Activated T-cell treated with anti-CD3 and anti-CD28 coated beads, Interleukin-2, amount 50 U/mL, for 24 hours (primary cell): ENCODE measurements around the gene CNTNAP2.
"Not testable (repeated sequence)": the region's sequence is repeated elsewhere in the genome, so short reads cannot be mapped to it uniquely, and the experiment has no call there.

Experiments used
- DNase-seq: peaks from one replicate; pipeline ENCODE4 v3.0.0-alpha.2; 2020
- H3K27ac Mint-ChIP-seq: 2 replicates; pipeline ENCODE4 v1.8.0; 2020; ENCODE audit warnings: mild to moderate bottlenecking, mixed read lengths
- H3K27me3 Mint-ChIP-seq: 2 replicates; pipeline ENCODE4 v1.8.0; 2020; ENCODE audit warnings: mixed read lengths
- H3K36me3 Mint-ChIP-seq: 2 replicates; pipeline ENCODE4 v1.8.0; 2020; ENCODE audit warnings: low read depth, mixed read lengths
- H3K4me1 Mint-ChIP-seq: 2 replicates; pipeline ENCODE4 v1.8.0; 2020; ENCODE audit warnings: low read depth, mixed read lengths
- H3K4me3 Mint-ChIP-seq: 2 replicates; pipeline ENCODE4 v1.8.0; 2020; ENCODE audit warnings: mild to moderate bottlenecking, moderate library complexity, mixed read lengths
- H3K9me3 Mint-ChIP-seq: 2 replicates; pipeline ENCODE4 v1.8.0; 2020; ENCODE audit warnings: mixed read lengths

Gene CNTNAP2

DNA sequence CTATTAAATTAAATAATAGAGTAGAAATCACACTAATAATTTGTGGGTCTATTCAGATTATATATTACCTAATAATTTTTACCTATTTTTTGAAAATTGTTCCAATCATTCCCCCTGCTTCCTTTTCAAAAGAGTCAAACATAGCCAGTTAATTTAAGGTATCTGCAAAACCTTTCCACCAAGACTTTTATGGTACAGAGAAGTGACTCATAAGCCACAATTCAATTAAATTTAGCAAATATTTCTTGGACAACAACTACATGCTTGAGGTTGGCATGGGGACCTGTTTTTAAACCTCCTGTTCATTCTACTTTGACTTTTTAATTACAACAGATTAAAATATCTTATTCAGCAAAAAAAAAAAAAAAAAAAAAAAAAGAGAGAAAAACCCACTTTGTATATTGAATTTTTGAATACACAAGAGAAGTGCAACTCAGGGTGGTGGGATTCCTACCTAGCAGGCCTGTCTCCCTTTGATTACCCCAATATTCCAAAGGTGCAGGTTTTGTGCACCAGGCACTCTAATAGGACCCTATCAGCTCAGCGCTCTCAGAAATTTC lies 2172.1 kb downstream of the CNTNAP2 start:
- Mint-ChIP-seq H3K27ac (no peak overlapping the region), H3K4me3 (no peak overlapping the region), H3K36me3 (no peaks in the 10 kb centered on the region)

DNA sequence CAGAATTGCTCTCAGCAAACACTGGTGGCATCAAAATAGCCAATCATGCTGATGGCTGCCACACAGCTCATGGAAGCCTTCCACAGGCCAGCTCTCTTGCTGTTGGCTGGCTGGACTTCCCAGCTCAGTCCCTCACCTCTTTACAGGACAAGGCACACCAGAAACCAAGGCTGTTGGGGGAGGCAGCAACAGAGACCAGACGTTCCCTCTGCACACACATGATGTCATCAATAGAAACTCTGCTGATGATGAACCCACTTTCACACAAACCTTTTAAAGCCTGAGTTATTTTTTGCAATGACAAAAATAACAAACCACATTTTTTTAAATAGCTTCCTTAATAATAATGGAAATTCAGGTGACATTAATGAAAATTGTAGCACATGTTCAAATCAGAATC lies 2173.0 kb downstream of the CNTNAP2 start:
- Mint-ChIP-seq H3K4me1 (no peaks in the 10 kb centered on the region), H3K4me3 (no peak overlapping the region), H3K27ac (no peak overlapping the region), H3K36me3 (no peaks in the 10 kb centered on the region), H3K27me3 (peaks cover 4% of the 10 kb centered on the region), H3K9me3 (no peaks in the 10 kb centered on the region)
- DNase-seq: no peak

More for the DNA sequence above, 2172.1 kb downstream of the CNTNAP2 start:
- Mint-ChIP-seq H3K9me3 (peaks cover under 1% of the 10 kb centered on the region), H3K4me1 (no peaks in the 10 kb centered on the region), H3K27me3 (peaks cover 4% of the 10 kb centered on the region)
- no peak for DNase-seq

DNA sequence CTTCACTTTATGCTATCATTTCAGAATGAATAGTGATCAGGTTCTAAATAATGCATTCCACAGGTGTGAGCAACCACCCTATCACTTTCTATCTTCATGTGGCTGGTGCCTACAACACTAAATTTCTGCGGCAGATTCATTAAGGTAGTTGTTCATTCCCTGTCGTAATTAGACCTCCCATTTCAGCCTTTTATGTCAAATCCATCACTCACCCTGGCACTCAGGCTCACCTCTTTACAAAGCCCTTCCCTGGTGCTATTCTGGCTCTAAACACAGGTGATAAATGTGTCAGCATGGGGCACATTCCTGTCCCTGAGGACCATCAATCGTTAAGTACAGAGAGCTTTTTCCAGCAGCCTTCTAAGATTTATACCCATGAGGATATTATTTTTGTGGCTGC lies 2173.9 kb downstream of the CNTNAP2 start:
- H3K4me1 Mint-ChIP-seq: no peaks in the 10 kb centered on the region
- no peak for DNase-seq
- peaks cover 4% of the 10 kb centered on the region for H3K27me3 Mint-ChIP-seq
- no peak overlapping the region for H3K27ac Mint-ChIP-seq
- no peaks in the 10 kb centered on the region for H3K9me3 Mint-ChIP-seq
- no peak overlapping the region for H3K4me3 Mint-ChIP-seq
- H3K36me3 Mint-ChIP-seq: no peaks in the 10 kb centered on the region

DNA sequence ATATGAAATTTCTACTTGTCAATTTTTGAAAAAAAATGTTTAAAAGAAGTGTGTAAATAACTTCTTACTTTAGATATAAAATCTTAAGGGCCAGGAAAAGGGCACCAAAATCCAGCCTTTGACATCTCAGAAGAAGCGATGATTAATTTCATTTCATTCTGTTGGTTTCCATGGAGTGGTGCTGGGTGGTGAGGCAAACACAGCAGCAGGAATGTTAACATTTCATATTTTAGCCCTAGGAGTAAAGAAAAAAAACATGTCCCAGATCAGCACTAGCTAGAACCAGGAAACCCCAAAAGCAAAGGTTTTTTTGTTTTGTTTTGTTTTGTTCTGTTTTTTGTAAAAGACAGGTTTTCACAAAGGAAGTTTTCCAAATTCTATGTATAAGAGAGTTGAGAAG lies 2175.2 kb downstream of the CNTNAP2 start:
- Mint-ChIP-seq H3K9me3 (no peaks in the 10 kb centered on the region), H3K4me1 (no peaks in the 10 kb centered on the region), H3K27me3 (peaks cover 4% of the 10 kb centered on the region), H3K36me3 (no peaks in the 10 kb centered on the region), H3K4me3 (no peak overlapping the region), H3K27ac (no peak overlapping the region)
- no peak for DNase-seq

DNA sequence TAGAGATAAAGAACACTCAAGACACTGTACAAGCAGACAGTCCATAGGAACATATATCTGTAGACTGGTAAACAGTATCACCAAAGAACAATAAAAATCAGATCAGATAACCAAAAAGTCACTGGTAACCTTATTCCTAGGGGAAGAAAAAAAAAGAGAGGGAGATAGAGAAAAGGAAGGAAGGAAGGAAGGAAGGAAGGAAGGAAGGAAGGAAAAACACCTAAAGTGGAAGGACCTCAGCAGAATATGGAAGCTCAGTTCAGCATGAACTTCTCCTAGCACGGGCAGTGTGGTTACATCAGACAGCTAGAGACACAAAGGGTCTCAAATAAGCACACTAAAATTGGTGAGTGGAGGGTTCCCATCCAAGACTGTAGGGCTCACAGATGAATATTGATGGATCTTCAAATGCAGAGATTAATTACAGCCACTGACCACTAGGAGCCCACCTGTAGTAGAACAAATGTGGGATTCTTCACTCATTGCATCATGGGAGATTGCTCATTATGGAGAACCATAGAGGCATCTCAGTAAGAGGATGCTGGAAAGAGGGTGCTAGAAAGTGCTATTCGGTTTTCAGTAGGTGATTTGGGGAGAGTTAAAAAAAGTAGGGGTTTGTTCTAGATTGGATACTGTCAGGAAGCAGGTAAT lies 2180.5 kb downstream of the CNTNAP2 start:
- no peak overlapping the region for H3K4me3 Mint-ChIP-seq
- H3K27ac Mint-ChIP-seq: no peak overlapping the region
- H3K36me3 Mint-ChIP-seq: no peaks in the 10 kb centered on the region

DNA sequence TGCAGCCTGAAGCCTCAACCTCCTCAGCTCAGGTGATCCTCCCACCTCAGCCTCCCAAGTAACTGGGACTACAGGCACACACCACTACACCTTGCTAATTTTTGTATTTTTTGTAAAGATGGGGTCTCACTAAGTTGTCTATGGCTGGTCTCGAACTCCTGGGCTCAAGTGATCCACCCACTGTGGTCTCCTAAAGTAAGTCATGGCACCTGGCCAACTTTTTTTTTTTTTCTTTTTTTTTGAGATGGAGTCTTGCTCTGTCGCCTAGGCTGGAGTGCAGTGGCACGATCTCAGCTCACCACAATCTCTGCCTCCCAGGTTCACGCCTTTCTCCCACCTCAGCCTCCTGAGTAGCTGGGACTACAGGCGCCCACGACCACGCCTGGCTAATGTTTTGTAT lies 2182.2 kb downstream of the CNTNAP2 start:
- not testable (repeated sequence) for H3K36me3 Mint-ChIP-seq, H3K27ac Mint-ChIP-seq, DNase-seq, H3K27me3 Mint-ChIP-seq, H3K4me3 Mint-ChIP-seq, H3K9me3 Mint-ChIP-seq
- peaks cover 12% of the 10 kb centered on the region for H3K4me1 Mint-ChIP-seq

More for the DNA sequence above, 2180.5 kb downstream of the CNTNAP2 start:
- no peak for DNase-seq
- H3K9me3 Mint-ChIP-seq: no peaks in the 10 kb centered on the region
- peaks cover 3% of the 10 kb centered on the region for H3K4me1 Mint-ChIP-seq
- no peaks in the 10 kb centered on the region for H3K27me3 Mint-ChIP-seq

DNA sequence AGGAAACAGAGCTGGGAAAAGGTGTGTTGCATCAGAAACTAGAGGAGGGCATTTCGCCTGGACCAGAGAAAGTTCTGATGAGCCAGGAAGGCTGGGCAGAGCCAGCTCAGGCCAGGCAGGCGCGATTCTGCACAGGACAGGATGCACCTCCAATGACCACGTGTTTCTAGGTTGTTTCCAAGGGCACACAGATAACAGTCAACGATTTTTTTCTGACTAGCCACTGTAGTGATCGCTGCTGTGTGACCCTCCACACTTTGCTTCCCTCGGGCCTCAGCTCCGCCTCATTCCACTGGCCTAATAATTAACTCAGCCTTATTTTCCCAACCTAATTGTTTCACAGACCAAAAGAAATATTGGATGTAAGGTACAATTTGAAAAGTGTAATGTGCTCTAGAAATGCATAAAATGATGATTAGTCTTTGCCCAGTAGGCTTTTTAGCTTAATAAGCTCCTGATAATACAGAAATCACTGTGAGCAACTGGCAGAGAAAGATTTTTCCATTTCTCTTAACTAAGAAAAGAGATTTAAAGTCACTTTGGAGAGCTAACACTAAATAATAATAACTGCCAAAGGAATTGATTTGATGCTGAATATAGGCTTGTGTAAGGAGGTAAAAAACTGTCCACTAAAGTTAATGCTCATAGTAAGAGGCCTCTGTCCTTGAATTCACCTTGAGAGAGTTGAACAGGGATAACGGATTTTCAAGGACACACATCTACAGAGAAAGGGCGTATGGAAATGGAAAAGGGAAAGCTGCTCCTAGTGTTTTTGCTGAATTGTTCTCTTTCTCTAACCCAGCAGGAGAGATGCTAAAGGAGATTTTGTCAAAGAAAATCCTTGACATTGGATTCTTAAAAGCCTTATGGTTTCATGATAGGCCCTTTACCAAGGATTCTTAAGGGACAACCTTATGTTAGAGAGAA lies 2183.0 kb downstream of the CNTNAP2 start:
- Mint-ChIP-seq H3K27me3 (no peaks in the 10 kb centered on the region), H3K4me3 (no peak overlapping the region), H3K27ac (no peak overlapping the region), H3K9me3 (no peaks in the 10 kb centered on the region), H3K36me3 (no peaks in the 10 kb centered on the region), H3K4me1 (peaks cover 20% of the 10 kb centered on the region)
- DNase-seq: no peak

DNA sequence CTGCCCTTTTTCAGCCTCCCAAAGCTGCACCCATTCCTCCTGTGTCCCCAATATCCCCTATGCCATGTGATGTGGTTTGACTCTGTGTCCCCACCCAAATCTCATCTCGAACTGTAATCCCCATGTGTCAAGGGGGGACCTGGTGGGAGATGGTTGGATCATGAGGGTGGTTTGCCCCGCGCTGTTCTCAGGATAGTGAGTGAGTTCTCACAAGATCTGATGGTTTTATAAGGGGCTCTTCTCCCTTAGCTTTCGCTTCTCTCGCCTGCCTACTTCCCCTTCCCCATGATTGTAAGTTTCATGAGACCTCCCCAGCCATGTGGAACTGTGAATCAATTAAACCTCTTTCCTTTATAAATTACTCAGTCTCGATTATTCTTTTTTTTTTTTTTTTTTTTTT lies 2185.8 kb downstream of the CNTNAP2 start:
- not testable (repeated sequence) for H3K9me3 Mint-ChIP-seq, DNase-seq, H3K27me3 Mint-ChIP-seq, H3K4me3 Mint-ChIP-seq, H3K27ac Mint-ChIP-seq, H3K36me3 Mint-ChIP-seq
- H3K4me1 Mint-ChIP-seq: peaks cover 34% of the 10 kb centered on the region

DNA sequence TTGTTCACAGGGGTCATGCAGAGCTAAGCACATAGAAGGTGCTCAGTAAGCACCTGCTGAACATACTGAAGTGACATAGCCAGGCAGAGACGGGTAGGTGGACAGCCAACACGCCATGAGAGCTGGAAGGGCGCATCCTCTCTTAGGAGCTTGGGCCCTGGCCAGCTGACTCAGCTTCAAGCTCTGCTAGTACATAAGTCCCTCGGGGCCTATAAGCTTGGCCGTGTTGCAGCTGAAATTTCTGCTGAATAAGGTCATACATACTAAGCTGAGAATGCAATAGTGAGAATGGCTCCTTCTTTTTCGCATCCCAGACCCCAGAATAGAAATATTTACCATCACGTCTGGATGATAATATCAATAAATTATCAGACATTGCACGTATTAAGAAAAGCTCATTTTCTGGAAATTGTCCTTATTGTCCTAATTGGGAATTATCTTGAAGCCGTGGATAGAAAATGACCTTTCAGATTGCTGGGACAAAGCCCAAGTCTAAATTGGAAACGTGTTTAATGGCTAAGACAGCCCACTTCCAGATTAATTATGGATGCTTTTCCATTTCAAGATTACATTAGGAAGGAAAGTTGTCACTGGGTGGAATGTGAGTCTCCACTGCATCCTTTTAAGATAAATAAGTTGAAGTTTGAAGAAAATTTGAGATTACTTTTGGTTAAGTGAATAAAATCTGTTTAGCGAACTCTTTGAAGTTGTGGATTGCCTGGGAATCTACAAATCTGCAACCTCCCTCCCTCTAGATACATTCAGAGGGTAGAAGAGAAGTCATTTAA lies 2186.9 kb downstream of the CNTNAP2 start:
- H3K27ac Mint-ChIP-seq: no peak overlapping the region
- peaks cover 34% of the 10 kb centered on the region for H3K4me1 Mint-ChIP-seq
- DNase-seq: no peak
- H3K36me3 Mint-ChIP-seq: no peaks in the 10 kb centered on the region
- no peaks in the 10 kb centered on the region for H3K27me3 Mint-ChIP-seq
- H3K4me3 Mint-ChIP-seq: no peak overlapping the region
- peaks cover 1% of the 10 kb centered on the region for H3K9me3 Mint-ChIP-seq

DNA sequence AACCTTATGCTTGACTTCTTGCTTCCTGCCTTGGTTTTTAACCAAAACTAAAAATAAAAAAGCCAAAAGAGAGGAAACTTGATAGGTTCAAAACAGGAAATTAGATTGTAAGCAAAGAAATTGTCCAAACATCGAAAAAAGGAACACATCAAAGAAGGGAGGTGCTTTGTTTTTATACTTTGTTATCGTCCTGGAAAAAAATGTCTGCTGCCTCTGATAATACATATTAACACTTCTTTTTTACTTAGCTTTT lies 2187.4 kb downstream of the CNTNAP2 start:
- Mint-ChIP-seq H3K9me3 (peaks cover 1% of the 10 kb centered on the region), H3K36me3 (no peaks in the 10 kb centered on the region), H3K4me3 (no peak overlapping the region), H3K27ac (no peak overlapping the region), H3K4me1 (peaks cover 34% of the 10 kb centered on the region), H3K27me3 (no peaks in the 10 kb centered on the region)
- DNase-seq: no peak

DNA sequence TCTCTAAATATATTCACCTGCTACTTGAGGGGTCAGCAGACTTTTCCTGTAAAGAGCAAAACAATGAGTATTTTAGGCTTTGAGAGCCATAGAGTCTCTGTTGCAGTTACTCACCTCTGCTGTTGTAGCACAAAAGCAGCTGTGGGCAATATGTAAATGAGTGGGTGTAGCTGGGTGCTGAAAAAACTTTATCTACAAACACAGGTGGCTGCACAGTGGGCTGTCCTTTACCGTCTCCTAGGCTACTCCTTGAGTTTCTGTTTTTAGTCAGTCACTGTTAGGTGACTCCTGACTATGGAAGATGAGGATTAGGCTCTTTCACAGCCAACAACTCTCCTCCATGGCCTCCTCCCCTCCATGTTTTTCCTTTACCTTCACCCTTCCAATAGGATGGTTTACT lies 2187.9 kb downstream of the CNTNAP2 start:
- Mint-ChIP-seq H3K36me3 (no peaks in the 10 kb centered on the region), H3K4me1 (peaks cover 34% of the 10 kb centered on the region), H3K9me3 (peaks cover 1% of the 10 kb centered on the region), H3K27ac (peak overlapping the region; percentile 30), H3K4me3 (no peak overlapping the region), H3K27me3 (no peaks in the 10 kb centered on the region)
- DNase-seq: no peak

DNA sequence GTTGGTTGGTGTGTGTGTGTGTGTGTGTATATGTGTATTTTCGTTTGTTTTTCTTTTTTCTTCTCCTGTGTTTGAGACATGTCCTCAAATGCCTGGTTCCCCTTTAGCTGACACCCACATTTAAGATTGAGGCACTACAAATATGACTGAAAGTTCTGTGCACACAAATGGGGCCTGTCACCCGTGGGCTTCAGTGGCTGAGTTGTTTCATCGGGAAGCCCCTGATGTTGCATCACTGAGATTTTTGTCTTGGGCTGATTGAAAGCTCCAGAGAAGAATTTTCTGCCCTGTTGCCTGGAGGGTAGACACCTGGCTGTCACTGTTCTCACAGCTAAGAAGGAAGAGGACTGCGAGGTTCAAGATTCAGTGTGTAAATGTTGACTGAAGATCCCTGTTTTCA lies 2190.2 kb downstream of the CNTNAP2 start:
- Mint-ChIP-seq H3K27me3 (no peaks in the 10 kb centered on the region), H3K4me1 (peaks cover 34% of the 10 kb centered on the region), H3K9me3 (peaks cover 1% of the 10 kb centered on the region), H3K27ac (no peak overlapping the region), H3K4me3 (no peak overlapping the region), H3K36me3 (no peaks in the 10 kb centered on the region)
- DNase-seq: no peak

DNA sequence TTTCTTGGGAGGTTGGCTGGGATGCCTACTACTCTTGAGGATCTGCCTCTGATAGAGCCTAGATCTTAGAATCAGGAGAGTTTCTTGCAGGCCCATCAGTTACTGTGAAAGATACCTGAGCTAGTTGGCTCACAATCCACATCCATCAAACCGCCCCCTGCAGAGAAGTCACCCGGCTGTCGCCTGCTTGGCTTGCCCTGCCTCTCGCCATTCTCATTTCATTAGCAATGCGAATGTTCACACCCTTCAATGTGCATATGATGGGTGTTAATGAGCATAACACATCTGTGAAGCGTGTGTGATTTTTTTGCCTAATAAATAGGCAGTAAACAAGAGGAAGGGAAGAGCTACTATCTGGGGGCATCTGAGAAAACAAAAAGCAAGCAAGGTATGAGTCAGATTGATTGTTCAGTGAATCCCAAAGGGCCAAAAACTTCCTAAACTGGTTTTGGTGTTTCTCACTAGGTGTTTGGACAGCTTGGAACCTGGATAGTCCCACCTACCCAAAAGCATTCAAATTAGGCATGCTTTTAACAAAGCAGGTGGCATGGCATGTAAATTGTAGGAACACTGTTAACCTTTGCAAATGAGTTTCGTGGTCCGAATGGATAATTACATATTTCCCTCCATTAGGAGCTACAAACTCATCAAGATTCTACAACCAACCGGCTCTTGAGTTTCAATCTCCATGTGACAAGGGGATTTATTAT lies 2201.7 kb downstream of the CNTNAP2 start:
- H3K4me3 Mint-ChIP-seq: no peak overlapping the region
- H3K27me3 Mint-ChIP-seq: peaks cover 3% of the 10 kb centered on the region
- no peak for DNase-seq
- no peaks in the 10 kb centered on the region for H3K36me3 Mint-ChIP-seq
- no peaks in the 10 kb centered on the region for H3K9me3 Mint-ChIP-seq
- H3K27ac Mint-ChIP-seq: no peak overlapping the region
- H3K4me1 Mint-ChIP-seq: no peaks in the 10 kb centered on the region

DNA sequence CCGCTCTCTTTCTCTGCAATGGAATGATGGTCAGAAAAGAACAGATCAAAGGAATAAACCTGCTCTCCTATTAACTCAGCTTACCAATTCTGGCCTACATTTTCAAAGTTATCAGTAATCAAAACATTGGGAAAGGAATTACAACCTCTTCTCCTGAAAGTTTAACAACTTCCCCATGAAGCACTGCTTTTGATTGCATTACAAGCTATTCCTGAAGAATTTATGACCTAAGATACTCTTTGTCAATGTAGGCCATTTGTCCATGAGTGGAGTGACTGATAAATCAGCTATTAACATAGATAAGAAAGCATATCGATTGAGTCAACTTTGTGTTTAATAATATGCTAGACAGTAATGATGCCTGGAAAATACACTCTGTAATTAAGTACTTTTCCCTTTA lies 2202.2 kb downstream of the CNTNAP2 start:
- H3K36me3 Mint-ChIP-seq: no peaks in the 10 kb centered on the region
- H3K27ac Mint-ChIP-seq: no peak overlapping the region
- H3K4me1 Mint-ChIP-seq: no peaks in the 10 kb centered on the region
- H3K4me3 Mint-ChIP-seq: no peak overlapping the region
- no peak for DNase-seq
- no peaks in the 10 kb centered on the region for H3K9me3 Mint-ChIP-seq
- H3K27me3 Mint-ChIP-seq: peaks cover 7% of the 10 kb centered on the region
